Left ventricle myocardium superior (tissue), 1 donor: ENCODE results near the gene RPAIN. TPM values are rescaled to one million over a fixed set of nuclear protein-coding genes. Genes with fewer than 3 reads are reported as not detected.

Source experiments
- ATAC-seq: fragments of 200-7000 bp; cut with Tn5 transposase; one replicate; pipeline ENCODE4 v1.9.1; 2020; ENCODE audit warnings: mild to moderate bottlenecking, moderate library complexity
- DNase-seq: peaks from one replicate; pipeline ENCODE4 v3.0.0-alpha.2; 2020
- intact Hi-C: fragments of 100-400 bp; cut with micrococcal nuclease; formaldehyde crosslinking; loops from one replicate; pipeline ENCODE4 v1.11.0; 2022
- total RNA-seq: library from RNA; stranded (reverse); fragmentation: NEBNext Ultra II Directional; extraction: Animal tissue kit (Norgen Biotek cat#: 25700); gene quantifications from one replicate; pipeline ENCODE4 v1.2.1, GENCODE V29; 2021
- donor health status: DM: no; HTN: yes; CAD: no; lungs with severe emphysema.

Gene RPAIN
- total RNA-seq, 1 donor from 2014 or later: 26.5 TPM

GRCh38 chr17:5473906-5474305 lies 53.9 kb downstream of the RPAIN start:
- intact Hi-C loops: no loop called here
- no peak for ATAC-seq
- DNase-seq: no peak

GRCh38 chr17:5478992-5479391 lies 59.0 kb downstream of the RPAIN start:
- ATAC-seq: no peak
- intact Hi-C loops: no loop called here

GRCh38 chr17:5480962-5481361 lies 61.0 kb downstream of the RPAIN start:
- DNase-seq: no peak
- ATAC-seq: no peak
- intact Hi-C loops: no loop called here

More at GRCh38 chr17:5478992-5479391, 59.0 kb downstream of the RPAIN start:
- DNase-seq: no peak

GRCh38 chr17:5481451-5481850 lies 61.5 kb downstream of the RPAIN start:
- ATAC-seq (no peak), DNase-seq (no peak)
- intact Hi-C loops: no loop called here

Other genes starting within 250 kb of the RPAIN start
- 7.5 TPM for gene ZNF594, start 228.3 kb upstream of the RPAIN start, total RNA-seq
- gene SCIMP, start 185.3 kb upstream of the RPAIN start, total RNA-seq: 1.2 TPM
- 56.0 TPM for gene RABEP1, start 137.9 kb upstream of the RPAIN start, total RNA-seq
- gene NUP88, start 520 bp upstream of the RPAIN start, total RNA-seq: 34.9 TPM
- 127 TPM for gene C1QBP, start 19.0 kb downstream of the RPAIN start, total RNA-seq
- gene DHX33, start 48.8 kb downstream of the RPAIN start, total RNA-seq: 5.1 TPM
- 27.0 TPM for gene DERL2, start 66.0 kb downstream of the RPAIN start, total RNA-seq
- gene MIS12, start 66.4 kb downstream of the RPAIN start, total RNA-seq: 13.2 TPM
- gene NLRP1, start 164.3 kb downstream of the RPAIN start, total RNA-seq: 8.4 TPM